ENCODE data around the gene MTIF3.
A peak's percentile ranks its signal among the peaks of the same experiment; 100 is the strongest.

Gene MTIF3

DNA sequence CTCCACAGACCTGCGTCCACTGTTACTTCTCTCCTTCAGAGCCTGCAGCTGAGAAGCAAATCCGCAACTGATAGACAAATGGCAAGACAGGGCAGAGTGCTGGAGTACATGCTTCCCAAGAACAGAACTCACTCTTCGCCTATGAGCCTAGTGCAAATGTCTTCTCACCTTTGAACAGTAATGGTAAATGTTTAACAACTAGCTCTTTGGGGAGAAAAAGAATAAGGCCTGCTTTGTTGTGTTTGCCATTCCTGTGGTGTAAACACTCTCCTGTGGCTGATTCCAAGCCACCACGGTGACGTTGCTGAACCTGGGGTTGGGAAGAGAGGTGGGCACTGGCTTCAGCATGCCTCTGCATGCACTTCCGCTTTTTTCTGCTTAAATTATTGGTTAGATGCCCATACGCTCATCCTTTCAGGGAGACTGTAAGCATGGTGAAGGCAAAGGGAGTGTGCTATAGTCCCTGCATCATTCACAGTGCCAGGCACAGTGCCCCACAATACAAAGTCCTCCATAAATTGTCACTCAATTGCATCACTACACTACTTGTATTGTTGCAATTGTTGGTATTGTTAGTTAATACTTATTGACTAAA is 54.0 kb downstream of the MTIF3 start:
- Histone ChIP-seq H3K4me3 (ENCODE audit: low read depth, low read length) (no peak overlapping the region), H3K27ac (ENCODE audit: extremely low read depth, low read depth, low read length) (no peak overlapping the region), H3K9me3 (ENCODE audit: control insufficient read depth, insufficient read depth, low read depth, low read length) (no peaks in the 10 kb centered on the region), H3K36me3 (ENCODE audit: control insufficient read depth in 2 of 2, insufficient read depth in 1 of 2, low read length in 2 of 2) (no peaks in the 10 kb centered on the region), H3K4me1 (ENCODE audit: control insufficient read depth, insufficient read depth, low read length) (no peaks in the 10 kb centered on the region)
- ChIA-PET POLR2A (no interaction called here), CTCF (interaction anchor here (0.6 kb wide), 1 partner anchor 574 kb away, joined by 3 read pairs; no protein-coding TSS in a partner anchor)
- TF ChIP-seq ZNF24 (tag by site-specific recombination; IDR thresholded peaks at IDR 0.05) = no peak
- TF ChIP-seq ZNF555 (tag by site-specific recombination; conservative IDR thresholded peaks at IDR 0.05) = no peak
- no peak for TF ChIP-seq ZBTB1 (tag by site-specific recombination; IDR thresholded peaks at IDR 0.05)
- TF ChIP-seq ZNF48 (tag by site-specific recombination; IDR thresholded peaks at IDR 0.05) = no peak
- no peak for TF ChIP-seq ZNF155 (tag by site-specific recombination; IDR thresholded peaks at IDR 0.05)
- TF ChIP-seq, protein P1, sequence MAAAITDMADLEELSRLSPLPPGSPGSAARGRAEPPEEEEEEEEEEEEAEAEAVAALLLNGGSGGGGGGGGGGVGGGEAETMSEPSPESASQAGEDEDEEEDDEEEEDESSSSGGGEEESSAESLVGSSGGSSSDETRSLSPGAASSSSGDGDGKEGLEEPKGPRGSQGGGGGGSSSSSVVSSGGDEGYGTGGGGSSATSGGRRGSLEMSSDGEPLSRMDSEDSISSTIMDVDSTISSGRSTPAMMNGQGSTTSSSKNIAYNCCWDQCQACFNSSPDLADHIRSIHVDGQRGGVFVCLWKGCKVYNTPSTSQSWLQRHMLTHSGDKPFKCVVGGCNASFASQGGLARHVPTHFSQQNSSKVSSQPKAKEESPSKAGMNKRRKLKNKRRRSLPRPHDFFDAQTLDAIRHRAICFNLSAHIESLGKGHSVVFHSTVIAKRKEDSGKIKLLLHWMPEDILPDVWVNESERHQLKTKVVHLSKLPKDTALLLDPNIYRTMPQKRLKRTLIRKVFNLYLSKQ (tag by site-specific recombination; IDR thresholded peaks at IDR 0.05; ENCODE audit: borderline replicate concordance) = no peak
- no peak for TF ChIP-seq ZNF248 (tag by site-specific recombination; IDR thresholded peaks at IDR 0.05)
- TF ChIP-seq ZNF112 (tag by site-specific recombination; IDR thresholded peaks at IDR 0.05) = no peak
- TF ChIP-seq ZNF146 (tag by site-specific recombination; IDR thresholded peaks at IDR 0.05) = no peak
- no peak for TF ChIP-seq ZNF654 (tag by site-specific recombination; IDR thresholded peaks at IDR 0.05; ENCODE audit: low read depth)
- TF ChIP-seq ZNF701 (tag by site-specific recombination; IDR thresholded peaks at IDR 0.05) = no peak
- no peak for TF ChIP-seq ZNF529 (tag by site-specific recombination; IDR thresholded peaks at IDR 0.05; ENCODE audit: insufficient replicate concordance)
- TF ChIP-seq ZNF423 (tag by site-specific recombination; IDR thresholded peaks at IDR 0.05) = no peak

DNA sequence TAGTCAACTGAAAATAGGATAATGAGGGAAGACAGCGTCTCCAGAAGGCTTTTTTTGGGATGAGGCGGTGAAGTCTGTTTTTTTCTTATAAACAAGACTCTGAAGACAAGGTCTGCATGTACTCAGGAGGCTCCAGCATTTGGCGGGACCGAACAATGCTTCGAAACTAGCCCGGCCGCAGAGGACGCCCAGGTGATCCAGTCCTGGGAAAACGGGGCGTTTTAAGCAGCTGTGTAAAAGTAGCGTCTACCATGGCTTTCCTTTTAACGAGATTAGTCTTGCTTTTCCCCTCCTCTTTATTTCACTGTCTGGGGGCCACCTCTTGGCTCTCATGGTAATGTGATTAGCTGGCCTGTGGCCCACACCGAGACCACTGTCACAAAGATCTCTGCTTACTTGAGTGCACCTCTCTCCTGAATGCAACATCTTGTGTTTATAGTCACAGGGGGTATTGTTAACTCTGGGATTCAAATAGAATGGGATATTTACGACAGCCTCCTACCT is 55.3 kb downstream of the MTIF3 start:
- Histone ChIP-seq H3K4me1 (ENCODE audit: control insufficient read depth, insufficient read depth, low read length) (no peaks in the 10 kb centered on the region), H3K36me3 (ENCODE audit: control insufficient read depth in 2 of 2, insufficient read depth in 1 of 2, low read length in 2 of 2) (no peaks in the 10 kb centered on the region), H3K4me3 (ENCODE audit: low read depth, low read length) (no peak overlapping the region), H3K9me3 (ENCODE audit: control insufficient read depth, insufficient read depth, low read depth, low read length) (no peaks in the 10 kb centered on the region), H3K27ac (ENCODE audit: extremely low read depth, low read depth, low read length) (no peak overlapping the region)
- POLR2A ChIA-PET = no interaction called here
- no peak for TF ChIP-seq ZNF555 (tag by site-specific recombination; conservative IDR thresholded peaks at IDR 0.05)
- no peak for TF ChIP-seq ZNF707 (tag by site-specific recombination; IDR thresholded peaks at IDR 0.05)
- no peak for TF ChIP-seq ZNF677 (tag by site-specific recombination; IDR thresholded peaks at IDR 0.05)
- TF ChIP-seq GLIS1 (tag by site-specific recombination; IDR thresholded peaks at IDR 0.05) = peak; percentile 45
- CTCF ChIA-PET = interaction anchor here (0.5 to 0.7 kb wide), 2 partner anchors 11 to 16 kb away, joined by 3 read pairs; no protein-coding TSS in a partner anchor

DNA sequence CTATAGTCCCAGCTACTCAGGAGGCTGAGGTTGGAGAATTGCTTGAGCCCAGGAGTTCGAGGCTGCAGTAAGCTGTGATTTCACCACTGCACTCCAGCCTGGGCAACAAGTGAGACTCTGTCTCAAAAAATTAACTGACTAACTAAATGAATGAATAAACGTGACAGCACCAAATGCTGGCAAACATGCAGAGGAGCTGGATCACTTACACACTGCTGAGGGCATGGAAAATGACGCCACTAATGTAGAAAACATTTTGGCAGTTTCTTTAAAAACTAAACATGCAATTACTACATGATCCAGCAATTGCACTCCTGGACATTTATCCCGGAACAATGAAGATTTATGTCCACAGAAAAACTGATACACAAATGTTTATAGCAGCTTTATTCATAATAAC is 57.3 kb downstream of the MTIF3 start:
- Histone ChIP-seq H3K4me1 (ENCODE audit: control insufficient read depth, insufficient read depth, low read length) (no peaks in the 10 kb centered on the region), H3K4me3 (ENCODE audit: low read depth, low read length) (no peak overlapping the region), H3K9me3 (ENCODE audit: control insufficient read depth, insufficient read depth, low read depth, low read length) (no peaks in the 10 kb centered on the region), H3K27ac (ENCODE audit: extremely low read depth, low read depth, low read length) (no peak overlapping the region), H3K36me3 (ENCODE audit: control insufficient read depth in 2 of 2, insufficient read depth in 1 of 2, low read length in 2 of 2) (no peaks in the 10 kb centered on the region)
- ChIA-PET CTCF (no interaction called here), POLR2A (no interaction called here)
- TF ChIP-seq ZNF76 (tag by site-specific recombination; IDR thresholded peaks at IDR 0.05; ENCODE audit: borderline replicate concordance, low read depth) (no peak), ZNF707 (tag by site-specific recombination; IDR thresholded peaks at IDR 0.05) (no peak), ZNF510 (tag by site-specific recombination; IDR thresholded peaks at IDR 0.05; ENCODE audit: insufficient replicate concordance) (no peak), ZNF660 (tag by site-specific recombination; IDR thresholded peaks at IDR 0.05) (no peak), ZNF623 (tag by site-specific recombination; IDR thresholded peaks at IDR 0.05) (no peak), ZBTB20 (tag by site-specific recombination; IDR thresholded peaks at IDR 0.05) (no peak), ZNF350 (tag by site-specific recombination; IDR thresholded peaks at IDR 0.05) (no peak), ZNF239 (tag by site-specific recombination; IDR thresholded peaks at IDR 0.05) (no peak), ZNF571 (tag by site-specific recombination; IDR thresholded peaks at IDR 0.05) (no peak), ZFP37 (tag by site-specific recombination; IDR thresholded peaks at IDR 0.05) (no peak)
- TF ChIP-seq, protein P2, sequence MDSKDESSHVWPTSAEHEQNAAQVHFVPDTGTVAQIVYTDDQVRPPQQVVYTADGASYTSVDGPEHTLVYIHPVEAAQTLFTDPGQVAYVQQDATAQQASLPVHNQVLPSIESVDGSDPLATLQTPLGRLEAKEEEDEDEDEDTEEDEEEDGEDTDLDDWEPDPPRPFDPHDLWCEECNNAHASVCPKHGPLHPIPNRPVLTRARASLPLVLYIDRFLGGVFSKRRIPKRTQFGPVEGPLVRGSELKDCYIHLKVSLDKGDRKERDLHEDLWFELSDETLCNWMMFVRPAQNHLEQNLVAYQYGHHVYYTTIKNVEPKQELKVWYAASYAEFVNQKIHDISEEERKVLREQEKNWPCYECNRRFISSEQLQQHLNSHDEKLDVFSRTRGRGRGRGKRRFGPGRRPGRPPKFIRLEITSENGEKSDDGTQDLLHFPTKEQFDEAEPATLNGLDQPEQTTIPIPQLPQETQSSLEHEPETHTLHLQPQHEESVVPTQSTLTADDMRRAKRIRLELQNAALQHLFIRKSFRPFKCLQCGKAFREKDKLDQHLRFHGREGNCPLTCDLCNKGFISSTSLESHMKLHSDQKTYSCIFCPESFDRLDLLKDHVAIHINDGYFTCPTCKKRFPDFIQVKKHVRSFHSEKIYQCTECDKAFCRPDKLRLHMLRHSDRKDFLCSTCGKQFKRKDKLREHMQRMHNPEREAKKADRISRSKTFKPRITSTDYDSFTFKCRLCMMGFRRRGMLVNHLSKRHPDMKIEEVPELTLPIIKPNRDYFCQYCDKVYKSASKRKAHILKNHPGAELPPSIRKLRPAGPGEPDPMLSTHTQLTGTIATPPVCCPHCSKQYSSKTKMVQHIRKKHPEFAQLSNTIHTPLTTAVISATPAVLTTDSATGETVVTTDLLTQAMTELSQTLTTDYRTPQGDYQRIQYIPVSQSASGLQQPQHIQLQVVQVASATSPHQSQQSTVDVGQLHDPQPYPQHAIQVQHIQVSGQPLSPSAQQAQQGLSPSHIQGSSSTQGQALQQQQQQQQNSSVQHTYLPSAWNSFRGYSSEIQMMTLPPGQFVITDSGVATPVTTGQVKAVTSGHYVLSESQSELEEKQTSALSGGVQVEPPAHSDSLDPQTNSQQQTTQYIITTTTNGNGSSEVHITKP (tag by site-specific recombination; IDR thresholded peaks at IDR 0.05) = no peak
- TF ChIP-seq, protein P3, sequence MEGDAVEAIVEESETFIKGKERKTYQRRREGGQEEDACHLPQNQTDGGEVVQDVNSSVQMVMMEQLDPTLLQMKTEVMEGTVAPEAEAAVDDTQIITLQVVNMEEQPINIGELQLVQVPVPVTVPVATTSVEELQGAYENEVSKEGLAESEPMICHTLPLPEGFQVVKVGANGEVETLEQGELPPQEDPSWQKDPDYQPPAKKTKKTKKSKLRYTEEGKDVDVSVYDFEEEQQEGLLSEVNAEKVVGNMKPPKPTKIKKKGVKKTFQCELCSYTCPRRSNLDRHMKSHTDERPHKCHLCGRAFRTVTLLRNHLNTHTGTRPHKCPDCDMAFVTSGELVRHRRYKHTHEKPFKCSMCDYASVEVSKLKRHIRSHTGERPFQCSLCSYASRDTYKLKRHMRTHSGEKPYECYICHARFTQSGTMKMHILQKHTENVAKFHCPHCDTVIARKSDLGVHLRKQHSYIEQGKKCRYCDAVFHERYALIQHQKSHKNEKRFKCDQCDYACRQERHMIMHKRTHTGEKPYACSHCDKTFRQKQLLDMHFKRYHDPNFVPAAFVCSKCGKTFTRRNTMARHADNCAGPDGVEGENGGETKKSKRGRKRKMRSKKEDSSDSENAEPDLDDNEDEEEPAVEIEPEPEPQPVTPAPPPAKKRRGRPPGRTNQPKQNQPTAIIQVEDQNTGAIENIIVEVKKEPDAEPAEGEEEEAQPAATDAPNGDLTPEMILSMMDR (tag by site-specific recombination; IDR thresholded peaks at IDR 0.05) = no peak
